CD4-positive, alpha-beta T cell treated with Interleukin-2 at 100 ng/mL for 4 hours (primary cell): Measurements from ENCODE around the gene S100A3.

Experiments
- DNase-seq: peaks from one replicate; pipeline ENCODE4 v3.0.0-alpha.2; 2020; ENCODE audit warnings: low spot score

The S100A3 gene

DNA sequence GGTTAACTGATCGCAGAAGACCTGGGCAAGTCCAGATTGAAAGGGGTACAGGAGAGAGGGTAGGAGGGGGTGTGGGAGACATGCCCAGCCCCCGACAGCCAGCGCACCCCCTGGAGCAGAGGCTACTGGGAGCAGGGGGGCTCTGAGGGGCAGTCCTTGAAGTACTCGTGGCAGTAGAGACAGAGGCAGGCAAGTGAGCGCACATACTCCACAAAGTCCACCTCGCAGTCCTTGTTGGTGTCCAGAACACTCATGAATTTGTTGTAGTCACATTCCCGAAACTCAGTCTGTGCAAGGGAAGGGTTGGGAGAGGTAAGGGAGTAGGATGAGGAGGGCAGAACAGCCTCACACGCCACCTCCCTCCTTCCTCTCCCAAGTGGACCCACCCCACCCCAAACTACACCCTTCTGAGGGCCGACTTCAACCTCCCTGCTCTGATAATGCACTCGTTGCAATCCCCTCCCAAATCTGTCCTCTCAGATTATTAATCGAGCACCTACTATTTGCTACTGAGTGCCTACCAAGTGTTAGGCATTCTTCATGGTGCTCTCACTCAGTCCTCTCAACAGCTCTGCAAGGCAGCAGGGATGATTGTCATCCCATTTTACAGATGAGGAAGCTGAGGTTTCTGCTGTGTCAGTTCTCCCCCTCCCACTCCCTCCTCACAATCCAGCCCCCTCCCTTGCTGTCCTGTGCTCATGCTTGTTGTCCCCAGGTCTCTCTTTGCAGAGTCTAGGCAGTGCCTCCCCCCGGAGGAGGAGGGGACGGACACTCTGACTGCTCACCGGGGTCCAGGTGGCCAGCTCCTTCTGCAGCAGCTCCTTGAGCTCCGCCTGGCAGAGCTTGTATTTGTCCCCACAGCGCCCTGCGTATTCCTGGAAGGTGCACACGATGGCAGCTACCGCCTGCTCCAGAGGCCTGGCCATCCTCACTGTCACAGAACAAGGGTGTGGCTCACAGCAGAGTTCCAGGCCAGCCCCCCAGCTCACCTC lies 1.2 kb downstream of the S100A3 start:
- no peak for DNase-seq

- DNase-seq: no peak
Observed at GRCh38 chr1:153546796-153547559, 2.1 kb downstream of the S100A3 start.

DNA sequence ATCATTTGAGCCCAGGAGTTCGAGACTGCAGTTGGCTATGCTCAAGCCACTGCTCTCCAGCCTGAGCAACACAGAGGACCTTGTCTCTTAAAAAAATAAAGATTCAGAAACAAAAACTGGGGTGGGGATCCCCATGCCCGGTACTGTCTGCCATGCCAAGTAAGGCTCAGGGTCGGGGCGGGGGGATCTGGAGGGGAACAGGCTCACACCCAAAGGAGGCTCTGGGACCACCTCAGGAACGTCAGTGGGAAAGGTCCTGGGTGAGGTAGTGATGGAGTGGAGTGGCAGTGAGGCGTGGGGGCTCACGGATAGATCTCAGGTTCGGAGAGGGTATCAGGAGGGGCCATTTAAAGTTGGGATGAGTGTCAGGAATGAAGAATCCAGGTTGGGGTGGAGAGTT lies 2.7 kb downstream of the S100A3 start:
- no peak for DNase-seq

- DNase-seq: peak; percentile 94
Observed at GRCh38 chr1:153545067-153546055, 3.7 kb downstream of the S100A3 start, which contains the start of gene S100A4. S100A4 (minus strand) TSS chr1:153545806; CDS start chr1:153544794, 1,012 bp downstream.

GRCh38 chr1:153544453-153545066 lies 4.5 kb downstream of the S100A3 start:
- DNase-seq: no peak

DNA sequence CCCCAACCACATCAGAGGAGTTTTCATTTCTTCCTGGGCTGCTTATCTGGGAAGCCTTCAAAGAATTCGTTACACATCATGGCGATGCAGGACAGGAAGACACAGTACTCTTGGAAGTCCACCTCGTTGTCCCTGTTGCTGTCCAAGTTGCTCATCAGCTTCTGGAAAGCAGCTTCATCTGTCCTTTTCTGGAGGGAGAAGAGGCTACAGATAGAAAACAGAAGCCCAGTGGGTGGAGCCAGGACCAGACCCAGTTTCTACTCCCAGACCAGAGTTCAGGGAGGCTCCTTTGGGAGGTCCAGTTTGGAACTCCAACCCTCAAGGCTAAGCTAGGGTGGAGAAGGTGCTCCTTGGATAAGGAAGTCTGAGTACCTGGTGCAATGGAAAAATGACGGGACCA lies 5.3 kb downstream of the S100A3 start:
- no peak for DNase-seq

- no peak for DNase-seq
Observed at GRCh38 chr1:153542956-153543711, 5.9 kb downstream of the S100A3 start.

DNA sequence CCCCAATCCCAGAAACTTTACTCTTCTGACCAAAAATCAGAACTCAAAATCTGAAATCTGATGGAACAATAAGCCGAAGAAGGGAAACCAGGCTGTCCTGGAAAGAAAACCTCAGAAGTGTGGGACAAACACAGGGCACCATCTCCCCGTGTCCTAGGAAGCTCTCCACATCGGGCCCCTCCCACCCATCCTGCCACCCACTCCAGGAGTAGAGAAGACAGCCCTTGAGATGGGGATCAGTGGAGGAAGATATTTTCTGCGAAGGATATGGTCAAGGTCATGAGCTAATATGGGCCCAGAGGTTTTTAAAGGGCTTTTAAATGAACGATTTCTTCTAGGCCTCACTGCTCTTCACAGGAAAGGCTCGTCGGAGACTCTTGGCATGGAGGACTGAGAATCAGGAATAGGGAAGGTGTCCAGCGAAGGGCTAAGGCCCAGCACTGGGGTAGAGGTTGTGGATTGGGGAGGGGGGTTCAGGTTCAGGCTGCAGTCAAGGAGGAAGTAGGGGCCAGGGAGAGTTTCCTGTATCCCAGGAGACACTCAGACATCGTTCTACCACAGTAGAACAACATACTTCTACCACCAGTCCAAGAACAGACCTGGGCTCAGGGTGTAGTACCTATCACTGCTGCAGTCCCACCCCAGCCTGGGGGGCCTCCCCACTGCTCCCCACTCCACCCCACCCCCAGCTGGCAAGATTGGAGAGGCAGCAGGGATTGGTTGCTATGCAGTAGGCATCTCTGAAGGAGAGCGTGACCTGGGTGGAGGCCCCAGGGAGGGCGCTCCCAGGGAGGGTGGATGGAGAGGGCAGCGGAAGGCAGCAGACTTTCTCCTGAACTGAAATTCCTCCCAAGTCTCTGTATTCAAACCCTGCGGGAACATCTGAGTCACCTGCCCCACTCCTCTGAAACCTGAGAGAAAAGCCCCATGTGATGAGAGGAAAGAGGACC lies 7.1 kb downstream of the S100A3 start:
- DNase-seq: no peak

GRCh38 chr1:153540394-153541361 lies 8.4 kb downstream of the S100A3 start, which contains the start of gene S100A5:
S100A5 (minus strand) TSS chr1:153540934; CDS start chr1:153540191, 743 bp downstream.
- peak; percentile 83 for DNase-seq

DNA sequence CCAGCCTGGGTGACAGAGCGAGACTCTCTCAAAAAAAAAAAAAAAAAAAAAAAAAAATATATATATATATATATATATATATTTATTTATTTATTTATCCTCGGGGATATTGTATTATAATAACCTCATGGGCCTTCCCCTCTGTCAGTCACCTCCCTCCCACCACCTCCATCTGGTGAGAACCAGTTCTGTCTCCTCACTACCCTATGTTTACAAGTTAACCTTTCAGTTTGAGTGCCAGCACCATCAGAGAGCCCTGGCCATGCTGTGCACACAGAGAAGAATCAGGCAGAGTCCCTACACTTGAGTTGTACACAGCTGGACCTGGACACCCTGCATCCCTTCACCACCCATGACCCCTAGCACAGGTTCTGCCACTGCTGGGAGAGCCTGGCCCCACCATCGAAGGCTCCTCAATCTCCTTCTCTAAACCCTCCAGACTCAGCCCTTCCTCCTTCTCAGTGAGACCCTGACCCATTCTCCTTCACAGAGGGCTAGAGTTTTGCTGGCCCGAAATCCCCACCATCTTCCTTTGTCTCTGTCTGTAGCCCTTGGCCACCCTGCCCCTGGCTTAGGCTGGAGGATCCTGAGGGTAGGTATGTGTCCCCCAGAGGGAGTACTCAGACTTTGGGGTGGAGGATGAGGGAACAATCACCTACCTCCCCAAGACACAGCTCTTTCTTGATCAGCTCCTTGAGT lies 9.5 kb downstream of the S100A3 start:
- DNase-seq: no peak

DNA sequence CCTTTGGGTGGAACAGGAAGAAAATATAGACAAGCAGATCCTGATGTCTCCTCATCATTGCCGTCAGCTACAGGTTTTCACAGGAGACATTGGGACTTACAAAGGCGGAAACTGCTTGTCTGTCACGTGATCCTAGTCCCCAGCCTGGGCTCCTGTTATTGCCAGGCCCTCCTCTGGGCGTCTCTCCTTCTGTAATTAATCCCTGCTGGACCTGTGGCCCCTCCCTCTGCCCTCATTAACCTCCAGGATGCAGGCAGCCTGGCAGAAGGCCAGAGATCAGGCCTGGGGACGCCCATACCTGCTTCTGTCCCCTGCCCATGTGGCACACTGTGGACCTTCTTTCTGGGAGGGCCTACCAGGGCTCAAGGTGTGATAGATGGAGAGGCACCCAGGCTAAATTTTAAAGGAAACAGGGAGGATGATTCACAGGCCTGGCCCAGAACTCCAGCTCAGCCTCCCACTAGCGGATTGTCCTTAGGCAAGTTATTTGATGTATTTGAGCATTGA lies 10.7 kb downstream of the S100A3 start:
- no peak for DNase-seq

GRCh38 chr1:153537376-153537730 lies 11.7 kb downstream of the S100A3 start:
- no peak for DNase-seq

- no peak for DNase-seq
Observed at GRCh38 chr1:153536671-153537375, 12.2 kb downstream of the S100A3 start.

- peak; percentile 89 for DNase-seq
Observed at GRCh38 chr1:153536012-153536670, 12.9 kb downstream of the S100A3 start.

DNA sequence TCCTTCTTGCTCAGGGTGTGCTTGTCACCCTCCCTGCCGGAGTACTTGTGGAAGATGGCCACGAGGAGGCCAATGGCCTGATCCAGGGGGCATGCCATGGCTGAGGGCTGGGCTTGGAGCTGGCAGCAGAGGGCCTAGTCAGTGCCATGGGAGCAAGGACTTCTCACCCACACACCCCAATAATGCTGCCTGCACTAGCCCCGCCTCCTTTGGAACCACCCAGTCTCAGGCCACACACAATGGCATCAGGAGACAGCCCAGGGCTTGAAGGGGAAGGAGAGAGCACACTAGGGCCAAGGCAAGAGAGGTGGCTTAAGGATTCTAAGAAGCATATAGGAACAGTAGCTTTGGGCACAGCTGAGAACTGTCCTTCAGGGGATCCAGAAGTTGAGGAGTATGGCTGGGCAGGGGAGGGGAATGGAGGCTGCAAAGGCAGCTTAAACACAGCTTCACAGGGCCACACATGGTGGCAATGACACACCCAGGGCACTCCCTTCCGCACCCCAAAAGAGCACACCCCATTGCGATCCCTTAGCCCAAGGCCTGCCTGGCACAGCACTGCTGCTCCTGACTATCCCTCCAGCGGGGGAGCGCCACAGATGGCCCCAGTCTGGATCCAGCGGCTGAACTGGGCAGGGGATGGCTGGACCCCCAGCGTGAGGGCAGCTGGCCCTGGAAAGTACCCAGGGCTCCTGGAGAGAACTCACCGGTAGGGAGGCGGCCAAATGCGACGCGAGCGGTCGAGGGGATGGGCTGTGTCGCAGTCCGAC lies 13.6 kb downstream of the S100A3 start, which contains the start of gene S100A6:
TSS of gene S100A6 (minus strand) at position 750 of the 770 bp plus-strand sequence. CDS start at position 98, 652 bp downstream.
- peak; percentile 68 for DNase-seq
